HEK293 (cell line): ENCODE measurements around the gene PM20D1.

Source experiments
- CTCF ChIA-PET: fragments of 350-600 bp; formaldehyde crosslinking; extraction: SDS; loops from one replicate; lab custom pipeline; 2021; ENCODE audit warnings: antibody characterized with exemption; lab: Yijun Ruan, JAX
- POLR2A ChIA-PET: fragments of 300-600 bp; formaldehyde crosslinking; extraction: SDS; loops from one replicate; lab custom pipeline; 2020; ENCODE audit warnings: antibody characterized with exemption, inconsistent platforms; lab: Yijun Ruan, JAX
- H3K27ac ChIP-seq: fragments of 200-500 bp; sonication (Bioruptor generic); 2 replicates; pipeline ENCODE4 v1.5.1; 2014; ENCODE audit warnings: low read depth, low read length, control low read depth, inconsistent platforms; ENCODE audit errors: extremely low read depth
- H3K36me3 ChIP-seq, 2 experiments: fragments of 200-500 bp in 1 of 2; sonication (Bioruptor generic) in 1 of 2; 1 replicate in 1 of 2; 2 replicates in 1 of 2; pipeline ENCODE4 v1.5.1; 2014 to 2017; ENCODE audit warnings: inconsistent platforms in 2 of 2, low read length in 2 of 2; ENCODE audit not compliant: control insufficient read depth in 2 of 2, insufficient read depth in 1 of 2
- H3K4me1 ChIP-seq: fragments of 200-500 bp; sonication (Bioruptor generic); 2 replicates; pipeline ENCODE4 v1.5.1; 2014; ENCODE audit warnings: mild to moderate bottlenecking, low read length, inconsistent platforms; ENCODE audit not compliant: control insufficient read depth, insufficient read depth
- H3K4me3 ChIP-seq: 2 replicates; pipeline ENCODE4 v1.5.1; 2011; ENCODE audit warnings: low read depth, mild to moderate bottlenecking, control low read depth, low read length, moderate library complexity
- H3K9me3 ChIP-seq: fragments of 200-500 bp; sonication (Bioruptor generic); 2 replicates; pipeline ENCODE4 v1.5.1; 2014; ENCODE audit warnings: low read depth, low read length, inconsistent platforms; ENCODE audit not compliant: control insufficient read depth, insufficient read depth
- FEZF1 ChIP-seq: fragments of 450-650 bp; formaldehyde crosslinking; IDR thresholded peaks from 2 replicates; pipeline ENCODE4 v1.5.1; 2016; ENCODE audit warnings: missing biosample characterization, missing genetic modification characterization
- KLF16 ChIP-seq: fragments of 450-650 bp; formaldehyde crosslinking; IDR thresholded peaks from 2 replicates; pipeline ENCODE4 v1.5.1; 2017; ENCODE audit warnings: missing biosample characterization, missing genetic modification characterization
- KLF7 ChIP-seq: fragments of 450-650 bp; formaldehyde crosslinking; IDR thresholded peaks from 2 replicates; pipeline ENCODE4 v1.5.1; 2016; ENCODE audit warnings: missing biosample characterization, missing genetic modification characterization, borderline replicate concordance
- SCRT2 ChIP-seq: fragments of 450-650 bp; formaldehyde crosslinking; IDR thresholded peaks from 2 replicates; pipeline ENCODE4 v1.5.1; 2016; ENCODE audit warnings: missing biosample characterization, missing genetic modification characterization
- ZBTB1 ChIP-seq: fragments of 450-650 bp; formaldehyde crosslinking; IDR thresholded peaks from 2 replicates; pipeline ENCODE4 v1.5.1; 2016; ENCODE audit warnings: missing biosample characterization, missing genetic modification characterization
- ZBTB48 ChIP-seq: fragments of 450-650 bp; formaldehyde crosslinking; IDR thresholded peaks from 2 replicates; pipeline ENCODE4 v1.5.1; 2016; ENCODE audit warnings: missing biosample characterization, missing genetic modification characterization
- ZNF175 ChIP-seq: fragments of 450-650 bp; formaldehyde crosslinking; IDR thresholded peaks from 2 replicates; pipeline ENCODE4 v1.5.1; 2016; ENCODE audit warnings: missing biosample characterization, missing genetic modification characterization
- ZNF221 ChIP-seq: fragments of 450-650 bp; formaldehyde crosslinking; IDR thresholded peaks from 2 replicates; pipeline ENCODE4 v1.5.1; 2017; ENCODE audit warnings: missing biosample characterization, missing genetic modification characterization, borderline replicate concordance
- ZNF292 ChIP-seq: fragments of 450-650 bp; formaldehyde crosslinking; IDR thresholded peaks from 2 replicates; pipeline ENCODE4 v1.5.1; 2016; ENCODE audit warnings: low read depth, missing biosample characterization, missing genetic modification characterization, borderline replicate concordance
- ZNF324 ChIP-seq: fragments of 450-650 bp; formaldehyde crosslinking; IDR thresholded peaks from 2 replicates; pipeline ENCODE4 v1.5.1; 2016; ENCODE audit warnings: missing biosample characterization, missing genetic modification characterization
- ZNF391 ChIP-seq: fragments of 450-650 bp; formaldehyde crosslinking; IDR thresholded peaks from 2 replicates; pipeline ENCODE4 v1.5.1; 2016; ENCODE audit warnings: low read depth, missing biosample characterization, missing genetic modification characterization, borderline replicate concordance
- ZNF571 ChIP-seq: fragments of 450-650 bp; formaldehyde crosslinking; IDR thresholded peaks from 2 replicates; pipeline ENCODE4 v1.5.0; 2017; ENCODE audit warnings: missing biosample characterization, missing genetic modification characterization
- ZNF664 ChIP-seq: fragments of 450-650 bp; formaldehyde crosslinking; IDR thresholded peaks from 2 replicates; pipeline ENCODE4 v1.5.1; 2016; ENCODE audit warnings: missing biosample characterization, missing genetic modification characterization
- ZNF76 ChIP-seq: fragments of 450-650 bp; formaldehyde crosslinking; IDR thresholded peaks from 2 replicates; pipeline ENCODE4; 2016; ENCODE audit warnings: low read depth, missing biosample characterization, missing genetic modification characterization, borderline replicate concordance
- ZNF843 ChIP-seq: fragments of 450-650 bp; formaldehyde crosslinking; IDR thresholded peaks from 2 replicates; pipeline ENCODE4 v1.5.1; 2016; ENCODE audit warnings: missing biosample characterization, missing genetic modification characterization
- TF ChIP-seq, protein P1 (sequence below): fragments of 450-650 bp; formaldehyde crosslinking; IDR thresholded peaks from 2 replicates; pipeline ENCODE4 v1.5.1; 2017; ENCODE audit warnings: missing biosample characterization, missing genetic modification characterization
- TF ChIP-seq, protein P2 (sequence below): fragments of 450-650 bp; formaldehyde crosslinking; IDR thresholded peaks from 2 replicates; pipeline ENCODE4 v1.5.1; 2016; ENCODE audit warnings: missing biosample characterization, missing genetic modification characterization
- TF ChIP-seq, protein P3 (sequence below): fragments of 450-650 bp; formaldehyde crosslinking; IDR thresholded peaks from 2 replicates; pipeline ENCODE4 v1.5.1; 2016; ENCODE audit warnings: missing biosample characterization, missing genetic modification characterization, borderline replicate concordance
- TF ChIP-seq, protein P4 (sequence below): fragments of 450-650 bp; formaldehyde crosslinking; IDR thresholded peaks from 2 replicates; pipeline ENCODE4 v1.5.1; 2016; ENCODE audit warnings: missing biosample characterization, missing genetic modification characterization
- TF ChIP-seq, protein P5 (sequence below): fragments of 450-650 bp; formaldehyde crosslinking; IDR thresholded peaks from 2 replicates; pipeline ENCODE4 v1.5.1; 2016; ENCODE audit warnings: missing biosample characterization, missing genetic modification characterization
- TF ChIP-seq, protein P6 (sequence below): fragments of 450-650 bp; formaldehyde crosslinking; IDR thresholded peaks from 2 replicates; pipeline ENCODE4 v1.5.1; 2016; ENCODE audit warnings: missing biosample characterization, missing genetic modification characterization

PM20D1 gene

DNA sequence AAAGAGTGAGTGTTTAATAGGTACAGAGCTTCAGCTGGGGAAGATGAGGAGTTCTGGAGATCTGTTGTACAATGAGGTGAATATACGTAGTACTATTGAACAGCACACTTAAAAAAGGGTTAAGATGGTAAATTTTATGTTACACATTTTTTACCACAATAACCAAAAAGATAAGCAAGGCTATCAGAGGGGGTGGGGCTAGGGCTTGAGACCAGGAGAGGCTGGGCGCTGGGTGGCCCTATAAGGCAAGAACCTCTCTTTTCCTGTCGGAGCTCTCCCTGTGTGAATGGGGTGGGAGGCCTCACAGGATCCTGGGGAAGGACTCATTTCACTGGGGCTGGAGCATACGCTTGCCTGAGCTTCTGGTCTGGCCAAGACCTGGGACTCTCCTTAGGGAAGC lies 45.9 kb downstream of the PM20D1 start:
- Histone ChIP-seq H3K9me3 (no peaks in the 10 kb centered on the region), H3K4me3 (no peak overlapping the region), H3K36me3 (peaks cover 3 to 57% of the 10 kb centered on the region in 2 experiments; a peak in 2 of 3 replicates), H3K27ac (no peak overlapping the region), H3K4me1 (no peaks in the 10 kb centered on the region)
- CTCF ChIA-PET: interaction anchor here (1.1 to 3.4 kb wide), 3 partner anchors 12 to 176 kb away, joined by 3 to 18 read pairs (median 9); no protein-coding TSS in a partner anchor
- POLR2A ChIA-PET: no interaction called here
- TF ChIP-seq, protein P1, sequence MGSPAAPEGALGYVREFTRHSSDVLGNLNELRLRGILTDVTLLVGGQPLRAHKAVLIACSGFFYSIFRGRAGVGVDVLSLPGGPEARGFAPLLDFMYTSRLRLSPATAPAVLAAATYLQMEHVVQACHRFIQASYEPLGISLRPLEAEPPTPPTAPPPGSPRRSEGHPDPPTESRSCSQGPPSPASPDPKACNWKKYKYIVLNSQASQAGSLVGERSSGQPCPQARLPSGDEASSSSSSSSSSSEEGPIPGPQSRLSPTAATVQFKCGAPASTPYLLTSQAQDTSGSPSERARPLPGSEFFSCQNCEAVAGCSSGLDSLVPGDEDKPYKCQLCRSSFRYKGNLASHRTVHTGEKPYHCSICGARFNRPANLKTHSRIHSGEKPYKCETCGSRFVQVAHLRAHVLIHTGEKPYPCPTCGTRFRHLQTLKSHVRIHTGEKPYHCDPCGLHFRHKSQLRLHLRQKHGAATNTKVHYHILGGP (tag by site-specific recombination): no peak
- TF ChIP-seq KLF7 (tag by site-specific recombination) (no peak), ZNF76 (tag by site-specific recombination) (no peak), ZNF221 (tag by site-specific recombination) (no peak)

DNA sequence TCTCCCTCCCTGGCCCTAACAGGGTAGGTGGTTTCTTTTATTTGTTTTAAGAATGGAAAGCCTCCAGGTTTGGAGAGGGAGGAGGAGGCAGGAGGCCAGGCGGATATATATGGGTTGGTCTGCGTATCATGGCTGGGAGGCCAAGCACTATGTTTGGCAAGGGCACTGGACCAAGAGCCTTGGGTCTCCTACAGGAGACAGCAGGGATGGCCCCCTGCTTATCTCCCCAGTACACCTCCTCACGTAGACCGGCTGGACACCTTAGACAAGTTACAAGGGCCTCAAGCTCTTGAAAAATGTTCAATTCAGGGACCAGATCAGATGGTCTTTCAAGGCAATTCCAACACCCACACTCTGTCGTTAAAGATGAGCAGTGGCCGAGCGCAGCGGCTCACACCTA lies 47.9 kb downstream of the PM20D1 start:
- no peak overlapping the region for H3K27ac ChIP-seq
- CTCF ChIA-PET: interaction anchor here (1.5 kb wide), 1 partner anchor 11 kb away, joined by 4 read pairs; no protein-coding TSS in a partner anchor
- POLR2A ChIA-PET: no interaction called here
- H3K9me3 ChIP-seq: no peaks in the 10 kb centered on the region
- TF ChIP-seq, protein P2, sequence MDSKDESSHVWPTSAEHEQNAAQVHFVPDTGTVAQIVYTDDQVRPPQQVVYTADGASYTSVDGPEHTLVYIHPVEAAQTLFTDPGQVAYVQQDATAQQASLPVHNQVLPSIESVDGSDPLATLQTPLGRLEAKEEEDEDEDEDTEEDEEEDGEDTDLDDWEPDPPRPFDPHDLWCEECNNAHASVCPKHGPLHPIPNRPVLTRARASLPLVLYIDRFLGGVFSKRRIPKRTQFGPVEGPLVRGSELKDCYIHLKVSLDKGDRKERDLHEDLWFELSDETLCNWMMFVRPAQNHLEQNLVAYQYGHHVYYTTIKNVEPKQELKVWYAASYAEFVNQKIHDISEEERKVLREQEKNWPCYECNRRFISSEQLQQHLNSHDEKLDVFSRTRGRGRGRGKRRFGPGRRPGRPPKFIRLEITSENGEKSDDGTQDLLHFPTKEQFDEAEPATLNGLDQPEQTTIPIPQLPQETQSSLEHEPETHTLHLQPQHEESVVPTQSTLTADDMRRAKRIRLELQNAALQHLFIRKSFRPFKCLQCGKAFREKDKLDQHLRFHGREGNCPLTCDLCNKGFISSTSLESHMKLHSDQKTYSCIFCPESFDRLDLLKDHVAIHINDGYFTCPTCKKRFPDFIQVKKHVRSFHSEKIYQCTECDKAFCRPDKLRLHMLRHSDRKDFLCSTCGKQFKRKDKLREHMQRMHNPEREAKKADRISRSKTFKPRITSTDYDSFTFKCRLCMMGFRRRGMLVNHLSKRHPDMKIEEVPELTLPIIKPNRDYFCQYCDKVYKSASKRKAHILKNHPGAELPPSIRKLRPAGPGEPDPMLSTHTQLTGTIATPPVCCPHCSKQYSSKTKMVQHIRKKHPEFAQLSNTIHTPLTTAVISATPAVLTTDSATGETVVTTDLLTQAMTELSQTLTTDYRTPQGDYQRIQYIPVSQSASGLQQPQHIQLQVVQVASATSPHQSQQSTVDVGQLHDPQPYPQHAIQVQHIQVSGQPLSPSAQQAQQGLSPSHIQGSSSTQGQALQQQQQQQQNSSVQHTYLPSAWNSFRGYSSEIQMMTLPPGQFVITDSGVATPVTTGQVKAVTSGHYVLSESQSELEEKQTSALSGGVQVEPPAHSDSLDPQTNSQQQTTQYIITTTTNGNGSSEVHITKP (tag by site-specific recombination): no peak
- TF ChIP-seq ZNF175 (tag by site-specific recombination): no peak
- no peak for TF ChIP-seq ZBTB48
- no peak for TF ChIP-seq ZNF571 (tag by site-specific recombination)
- TF ChIP-seq, protein P3, sequence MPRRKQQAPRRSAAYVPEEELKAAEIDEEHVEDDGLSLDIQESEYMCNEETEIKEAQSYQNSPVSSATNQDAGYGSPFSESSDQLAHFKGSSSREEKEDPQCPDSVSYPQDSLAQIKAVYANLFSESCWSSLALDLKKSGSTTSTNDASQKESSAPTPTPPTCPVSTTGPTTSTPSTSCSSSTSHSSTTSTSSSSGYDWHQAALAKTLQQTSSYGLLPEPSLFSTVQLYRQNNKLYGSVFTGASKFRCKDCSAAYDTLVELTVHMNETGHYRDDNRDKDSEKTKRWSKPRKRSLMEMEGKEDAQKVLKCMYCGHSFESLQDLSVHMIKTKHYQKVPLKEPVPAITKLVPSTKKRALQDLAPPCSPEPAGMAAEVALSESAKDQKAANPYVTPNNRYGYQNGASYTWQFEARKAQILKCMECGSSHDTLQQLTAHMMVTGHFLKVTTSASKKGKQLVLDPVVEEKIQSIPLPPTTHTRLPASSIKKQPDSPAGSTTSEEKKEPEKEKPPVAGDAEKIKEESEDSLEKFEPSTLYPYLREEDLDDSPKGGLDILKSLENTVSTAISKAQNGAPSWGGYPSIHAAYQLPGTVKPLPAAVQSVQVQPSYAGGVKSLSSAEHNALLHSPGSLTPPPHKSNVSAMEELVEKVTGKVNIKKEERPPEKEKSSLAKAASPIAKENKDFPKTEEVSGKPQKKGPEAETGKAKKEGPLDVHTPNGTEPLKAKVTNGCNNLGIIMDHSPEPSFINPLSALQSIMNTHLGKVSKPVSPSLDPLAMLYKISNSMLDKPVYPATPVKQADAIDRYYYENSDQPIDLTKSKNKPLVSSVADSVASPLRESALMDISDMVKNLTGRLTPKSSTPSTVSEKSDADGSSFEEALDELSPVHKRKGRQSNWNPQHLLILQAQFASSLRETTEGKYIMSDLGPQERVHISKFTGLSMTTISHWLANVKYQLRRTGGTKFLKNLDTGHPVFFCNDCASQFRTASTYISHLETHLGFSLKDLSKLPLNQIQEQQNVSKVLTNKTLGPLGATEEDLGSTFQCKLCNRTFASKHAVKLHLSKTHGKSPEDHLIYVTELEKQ (tag by site-specific recombination): no peak
- TF ChIP-seq SCRT2: no peak
- TF ChIP-seq, protein P4, sequence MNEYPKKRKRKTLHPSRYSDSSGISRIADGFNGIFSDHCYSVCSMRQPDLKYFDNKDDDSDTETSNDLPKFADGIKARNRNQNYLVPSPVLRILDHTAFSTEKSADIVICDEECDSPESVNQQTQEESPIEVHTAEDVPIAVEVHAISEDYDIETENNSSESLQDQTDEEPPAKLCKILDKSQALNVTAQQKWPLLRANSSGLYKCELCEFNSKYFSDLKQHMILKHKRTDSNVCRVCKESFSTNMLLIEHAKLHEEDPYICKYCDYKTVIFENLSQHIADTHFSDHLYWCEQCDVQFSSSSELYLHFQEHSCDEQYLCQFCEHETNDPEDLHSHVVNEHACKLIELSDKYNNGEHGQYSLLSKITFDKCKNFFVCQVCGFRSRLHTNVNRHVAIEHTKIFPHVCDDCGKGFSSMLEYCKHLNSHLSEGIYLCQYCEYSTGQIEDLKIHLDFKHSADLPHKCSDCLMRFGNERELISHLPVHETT (tag by site-specific recombination): no peak
- TF ChIP-seq ZBTB1 (tag by site-specific recombination): no peak
- TF ChIP-seq ZNF391 (tag by site-specific recombination): no peak
- TF ChIP-seq FEZF1 (tag by site-specific recombination): no peak
- TF ChIP-seq, protein P5, sequence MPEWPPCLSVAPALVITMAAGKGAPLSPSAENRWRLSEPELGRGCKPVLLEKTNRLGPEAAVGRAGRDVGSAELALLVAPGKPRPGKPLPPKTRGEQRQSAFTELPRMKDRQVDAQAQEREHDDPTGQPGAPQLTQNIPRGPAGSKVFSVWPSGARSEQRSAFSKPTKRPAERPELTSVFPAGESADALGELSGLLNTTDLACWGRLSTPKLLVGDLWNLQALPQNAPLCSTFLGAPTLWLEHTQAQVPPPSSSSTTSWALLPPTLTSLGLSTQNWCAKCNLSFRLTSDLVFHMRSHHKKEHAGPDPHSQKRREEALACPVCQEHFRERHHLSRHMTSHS (tag by site-specific recombination): no peak
- no peak for TF ChIP-seq KLF16 (tag by site-specific recombination)
- no peak for TF ChIP-seq ZNF292 (tag by site-specific recombination)
- TF ChIP-seq KLF7 (tag by site-specific recombination): no peak
- no peak for TF ChIP-seq ZNF324 (tag by site-specific recombination)
- TF ChIP-seq, protein P6, sequence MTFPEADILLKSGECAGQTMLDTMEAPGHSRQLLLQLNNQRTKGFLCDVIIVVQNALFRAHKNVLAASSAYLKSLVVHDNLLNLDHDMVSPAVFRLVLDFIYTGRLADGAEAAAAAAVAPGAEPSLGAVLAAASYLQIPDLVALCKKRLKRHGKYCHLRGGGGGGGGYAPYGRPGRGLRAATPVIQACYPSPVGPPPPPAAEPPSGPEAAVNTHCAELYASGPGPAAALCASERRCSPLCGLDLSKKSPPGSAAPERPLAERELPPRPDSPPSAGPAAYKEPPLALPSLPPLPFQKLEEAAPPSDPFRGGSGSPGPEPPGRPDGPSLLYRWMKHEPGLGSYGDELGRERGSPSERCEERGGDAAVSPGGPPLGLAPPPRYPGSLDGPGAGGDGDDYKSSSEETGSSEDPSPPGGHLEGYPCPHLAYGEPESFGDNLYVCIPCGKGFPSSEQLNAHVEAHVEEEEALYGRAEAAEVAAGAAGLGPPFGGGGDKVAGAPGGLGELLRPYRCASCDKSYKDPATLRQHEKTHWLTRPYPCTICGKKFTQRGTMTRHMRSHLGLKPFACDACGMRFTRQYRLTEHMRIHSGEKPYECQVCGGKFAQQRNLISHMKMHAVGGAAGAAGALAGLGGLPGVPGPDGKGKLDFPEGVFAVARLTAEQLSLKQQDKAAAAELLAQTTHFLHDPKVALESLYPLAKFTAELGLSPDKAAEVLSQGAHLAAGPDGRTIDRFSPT: no peak
- no peak for TF ChIP-seq ZNF664
- no peak for TF ChIP-seq ZNF843 (tag by site-specific recombination)
- TF ChIP-seq, all 188 proteins: peak for 0
- Histone ChIP-seq H3K4me3 (no peak overlapping the region), H3K36me3 (peaks cover 3 to 63% of the 10 kb centered on the region in 2 experiments), H3K4me1 (no peaks in the 10 kb centered on the region)
